Measurements from ENCODE around the gene CADPS.

CADPS gene

GRCh38 chr3:62355703-62356102 is 519.5 kb downstream of the CADPS start:
- DNase-seq (ENCODE audit: low read depth in 2 of 2) = no peak
